GM12878 (cell line): ENCODE data around the gene COPZ2. TPM values are rescaled to one million over a fixed set of nuclear protein-coding genes. Genes with fewer than 3 reads are reported as not detected.

Experiments used
- IKZF2 ChIP-seq, 2 experiments: fragments of 450-650 bp; IDR thresholded peaks; 2 replicates each; pipeline ENCODE4 v1.6.1; 2017; ENCODE audit warnings: mild to moderate bottlenecking in 2 of 2, moderate library complexity in 2 of 2
- STAT3 ChIP-seq: IDR thresholded peaks from 2 replicates; pipeline ENCODE4 v1.6.1; 2011; ENCODE audit warnings: low read depth, low read length, improper control_type of control experiment
- TCF12 ChIP-seq: IDR thresholded peaks from 2 replicates; pipeline ENCODE4 v1.6.1; 2011; ENCODE audit warnings: low read depth, mild to moderate bottlenecking, low read length
- ZNF384 ChIP-seq: IDR thresholded peaks from 2 replicates; pipeline ENCODE4 v1.6.1; 2012; ENCODE audit warnings: low read depth, mild to moderate bottlenecking, low read length, improper control_type of control experiment, borderline replicate concordance
- polyA plus RNA-seq, 11 experiments: library from polyadenylated mRNA; depleted of rRNA in 4 of 11; unstranded in 6 of 11; stranded (reverse) in 5 of 11; fragments of >200 nt; fragmentation: Nextera tagmentation in 4 of 11; fragmentation: Illumina TruSeq in 1 of 11; extraction: Ambion mirVana in 4 of 11; extraction: Trizol in 1 of 11; gene quantifications; 1 replicate in 1 of 11; 2 replicates in 10 of 11; pipeline versions ENCODE4 v1.2.1 to v1.2.3, GENCODE V29; 2011 to 2016; ENCODE audit warnings: inconsistent platforms in 2 of 11, missing spikeins in 2 of 11, low read depth in 1 of 11
- total RNA-seq, 4 experiments: library from RNA; depleted of rRNA in 3 of 4; stranded (reverse); fragments of >200 nt in 3 of 4; fragmentation: Illumina TruSeq in 1 of 4; extraction: Trizol in 1 of 4; gene quantifications; 2 replicates each; pipeline versions ENCODE4 v1.2.1 to v1.2.3, GENCODE V29; 2013 to 2021
- TF ChIP-seq, protein P1 (sequence below): IDR thresholded peaks from 2 replicates; pipeline ENCODE4 v1.6.1; 2012; ENCODE audit warnings: low read depth, low read length, improper control_type of control experiment
- TF ChIP-seq, protein P2 (sequence below): fragments of 450-650 bp; IDR thresholded peaks from 2 replicates; pipeline ENCODE4 v1.6.1; 2017; ENCODE audit warnings: mild to moderate bottlenecking, moderate library complexity

The COPZ2 gene
- total and polyA plus RNA-seq, 10 of the 15 experiments (the other 5 are each of a cell fraction or from before 2014, with no cell fraction given) = 0.20 to 4.3 (median 2.6) TPM

DNA sequence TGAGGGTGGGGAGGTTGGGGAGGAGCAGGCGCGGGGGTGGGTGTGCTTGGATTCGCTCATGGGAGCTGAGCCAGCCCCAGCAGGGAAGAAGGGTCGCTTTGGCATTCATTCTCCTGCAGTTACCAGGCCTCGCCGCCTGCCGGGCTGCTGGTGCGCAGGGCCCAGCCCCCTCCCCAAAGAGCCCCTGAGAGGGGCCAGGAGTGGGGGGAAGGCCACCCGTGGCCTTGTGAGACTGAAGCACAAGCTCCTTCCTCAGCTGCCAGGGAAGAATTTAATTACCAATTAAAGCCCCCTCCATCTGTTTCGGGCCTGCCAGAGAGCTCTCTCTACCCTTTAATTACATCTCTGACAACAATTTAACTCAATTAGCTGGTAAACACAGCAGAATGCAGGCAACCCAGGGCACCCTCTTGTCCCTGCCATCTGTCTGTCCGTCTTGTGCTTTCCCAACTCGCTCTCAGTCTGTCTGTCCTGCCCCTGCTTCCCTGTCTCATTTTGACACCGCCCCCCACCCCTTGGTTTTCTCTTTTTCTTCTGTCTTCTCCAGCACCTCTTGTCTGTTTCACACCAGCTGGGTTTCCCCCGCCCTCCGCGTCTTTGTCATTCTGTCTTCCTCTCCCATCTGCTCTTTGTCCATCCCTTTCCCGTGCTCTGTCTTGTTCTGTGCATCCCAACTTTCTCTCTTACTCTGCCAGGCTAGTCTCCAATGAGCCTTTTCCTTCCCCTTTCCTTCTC lies 34.0 kb downstream of the COPZ2 start (continued):
- TF ChIP-seq, protein P1, sequence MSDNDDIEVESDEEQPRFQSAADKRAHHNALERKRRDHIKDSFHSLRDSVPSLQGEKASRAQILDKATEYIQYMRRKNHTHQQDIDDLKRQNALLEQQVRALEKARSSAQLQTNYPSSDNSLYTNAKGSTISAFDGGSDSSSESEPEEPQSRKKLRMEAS = no peak
- peak; percentile 49 to 76; a peak in 2 of 4 replicates for TF ChIP-seq IKZF2 (IDR thresholded peaks at IDR 0.05)
- no peak for TF ChIP-seq STAT3
- no peak for TF ChIP-seq ZNF384
- 0 out of 2 replicates have a peak, but pooled peaks have one; percentile 25 for TF ChIP-seq TCF12
- TF ChIP-seq, protein P2, sequence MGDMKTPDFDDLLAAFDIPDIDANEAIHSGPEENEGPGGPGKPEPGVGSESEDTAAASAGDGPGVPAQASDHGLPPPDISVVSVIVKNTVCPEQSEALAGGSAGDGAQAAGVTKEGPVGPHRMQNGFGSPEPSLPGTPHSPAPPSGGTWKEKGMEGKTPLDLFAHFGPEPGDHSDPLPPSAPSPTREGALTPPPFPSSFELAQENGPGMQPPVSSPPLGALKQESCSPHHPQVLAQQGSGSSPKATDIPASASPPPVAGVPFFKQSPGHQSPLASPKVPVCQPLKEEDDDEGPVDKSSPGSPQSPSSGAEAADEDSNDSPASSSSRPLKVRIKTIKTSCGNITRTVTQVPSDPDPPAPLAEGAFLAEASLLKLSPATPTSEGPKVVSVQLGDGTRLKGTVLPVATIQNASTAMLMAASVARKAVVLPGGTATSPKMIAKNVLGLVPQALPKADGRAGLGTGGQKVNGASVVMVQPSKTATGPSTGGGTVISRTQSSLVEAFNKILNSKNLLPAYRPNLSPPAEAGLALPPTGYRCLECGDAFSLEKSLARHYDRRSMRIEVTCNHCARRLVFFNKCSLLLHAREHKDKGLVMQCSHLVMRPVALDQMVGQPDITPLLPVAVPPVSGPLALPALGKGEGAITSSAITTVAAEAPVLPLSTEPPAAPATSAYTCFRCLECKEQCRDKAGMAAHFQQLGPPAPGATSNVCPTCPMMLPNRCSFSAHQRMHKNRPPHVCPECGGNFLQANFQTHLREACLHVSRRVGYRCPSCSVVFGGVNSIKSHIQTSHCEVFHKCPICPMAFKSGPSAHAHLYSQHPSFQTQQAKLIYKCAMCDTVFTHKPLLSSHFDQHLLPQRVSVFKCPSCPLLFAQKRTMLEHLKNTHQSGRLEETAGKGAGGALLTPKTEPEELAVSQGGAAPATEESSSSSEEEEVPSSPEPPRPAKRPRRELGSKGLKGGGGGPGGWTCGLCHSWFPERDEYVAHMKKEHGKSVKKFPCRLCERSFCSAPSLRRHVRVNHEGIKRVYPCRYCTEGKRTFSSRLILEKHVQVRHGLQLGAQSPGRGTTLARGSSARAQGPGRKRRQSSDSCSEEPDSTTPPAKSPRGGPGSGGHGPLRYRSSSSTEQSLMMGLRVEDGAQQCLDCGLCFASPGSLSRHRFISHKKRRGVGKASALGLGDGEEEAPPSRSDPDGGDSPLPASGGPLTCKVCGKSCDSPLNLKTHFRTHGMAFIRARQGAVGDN = no peak
